ENCODE data around the gene TSPAN9. TPM values are rescaled to one million over a fixed set of nuclear protein-coding genes. Genes with fewer than 3 reads are reported as not detected.

The TSPAN9 gene
- total RNA-seq, 1 experiment from 2014 or later, result 13.2 TPM

- DNase-seq (ENCODE audit: low read depth, low spot score) (no peak), ATAC-seq (no peak)
- Histone ChIP-seq H3K4me2 (ENCODE audit: low read length) (no peak overlapping the region), H3K79me2 (ENCODE audit: insufficient read depth, low read length) (no peaks in the 10 kb centered on the region), H3K36me3 (ENCODE audit: control insufficient read depth in 1 of 2, insufficient read depth in 2 of 2, low read length in 2 of 2) (no peaks in the 10 kb centered on the region), H3K9me3 (ENCODE audit: control insufficient read depth in 1 of 2, insufficient read depth in 1 of 2, low read depth in 1 of 2, low read length in 2 of 2) (no peaks in the 10 kb centered on the region), H2AFZ (ENCODE audit: low read depth, low read length, poor library complexity, severe bottlenecking) (no peak overlapping the region), H3K27ac (ENCODE audit: low read depth, low read length) (no peak overlapping the region), H3K4me1 (ENCODE audit: control insufficient read depth in 1 of 2, insufficient read depth in 2 of 2, low read length in 2 of 2) (no peaks in the 10 kb centered on the region), H3K9ac (ENCODE audit: low read length) (no peak overlapping the region), H4K20me1 (ENCODE audit: insufficient read depth) (no peaks in the 10 kb centered on the region), H3K9me2 (ENCODE audit: insufficient read depth) (no peaks in the 10 kb centered on the region), H3K4me3 (replicated peaks in 1 of 2; ENCODE audit: low read depth in 1 of 2, low read length in 2 of 2) (no peak overlapping the region), H3K27me3 (ENCODE audit: insufficient read depth, low read length) (no peaks in the 10 kb centered on the region)
- ChIA-PET CTCF (no interaction called here), RAD21 (ENCODE audit: low non-redundant PET in 1 of 2, low total read pairs in 2 of 2, uncharacterized antibody in 2 of 2, unreplicated experiment in 2 of 2) (no interaction called here), POLR2A (no interaction called here)
- BruUV-seq (replicated peaks), result no TSS peak
- TF ChIP-seq ATF3 (IDR thresholded peaks at IDR 0.05), result no peak
- no peak for TF ChIP-seq POLR2A (IDR thresholded peaks at IDR 0.05; ENCODE audit: borderline replicate concordance, extremely low read depth, insufficient read depth, insufficient read length)
- no peak for TF ChIP-seq CEBPB (IDR thresholded peaks at IDR 0.05; ENCODE audit: low read depth)
- no peak for TF ChIP-seq RAD21 (IDR thresholded peaks at IDR 0.05; ENCODE audit: low read depth)
- intact Hi-C loops (cut with micrococcal nuclease), result no loop called here
Measured at GRCh38 chr12:3145546-3146310, 68.5 kb downstream of the TSPAN9 start.

- no peaks in the 10 kb centered on the region for H3K4me1 ChIP-seq (ENCODE audit: control insufficient read depth in 1 of 2, insufficient read depth in 2 of 2, low read length in 2 of 2)
- ChIA-PET POLR2A (no interaction called here), RAD21 (ENCODE audit: low non-redundant PET in 1 of 2, low total read pairs in 2 of 2, uncharacterized antibody in 2 of 2, unreplicated experiment in 2 of 2) (no interaction called here), CTCF (no interaction called here)
- H2AFZ ChIP-seq (ENCODE audit: low read depth, low read length, poor library complexity, severe bottlenecking), result no peak overlapping the region
- H3K9me2 ChIP-seq (ENCODE audit: insufficient read depth), result no peaks in the 10 kb centered on the region
- H3K36me3 ChIP-seq (ENCODE audit: control insufficient read depth in 1 of 2, insufficient read depth in 2 of 2, low read length in 2 of 2), result no peaks in the 10 kb centered on the region
- intact Hi-C loops (cut with micrococcal nuclease), result no loop called here
- ATAC-seq (no peak), DNase-seq (ENCODE audit: low read depth, low spot score) (no peak)
- no peak overlapping the region for H3K4me3 ChIP-seq (replicated peaks in 1 of 2; ENCODE audit: low read depth in 1 of 2, low read length in 2 of 2)
- BruUV-seq (replicated peaks), result no TSS peak
- no peaks in the 10 kb centered on the region for H3K9me3 ChIP-seq (ENCODE audit: control insufficient read depth in 1 of 2, insufficient read depth in 1 of 2, low read depth in 1 of 2, low read length in 2 of 2)
- no peak overlapping the region for H3K4me2 ChIP-seq (ENCODE audit: low read length)
- H3K9ac ChIP-seq (ENCODE audit: low read length), result no peak overlapping the region
- H3K27ac ChIP-seq (ENCODE audit: low read depth, low read length), result no peak overlapping the region
- H4K20me1 ChIP-seq (ENCODE audit: insufficient read depth), result no peaks in the 10 kb centered on the region
- H3K27me3 ChIP-seq (ENCODE audit: insufficient read depth, low read length), result no peaks in the 10 kb centered on the region
- no peaks in the 10 kb centered on the region for H3K79me2 ChIP-seq (ENCODE audit: insufficient read depth, low read length)
- TF ChIP-seq CTCF (IDR thresholded peaks at IDR 0.05 in 2 of 3, conservative IDR thresholded peaks at IDR 0.05 in 1 of 3; ENCODE audit: borderline replicate concordance in 1 of 3, insufficient read depth in 1 of 3, low read depth in 2 of 3, low read length in 2 of 3) (no peak), REST (IDR thresholded peaks at IDR 0.05; ENCODE audit: low read depth) (no peak), ELF1 (IDR thresholded peaks at IDR 0.05; ENCODE audit: borderline replicate concordance, low read depth) (no peak), YY1 (IDR thresholded peaks at IDR 0.05; ENCODE audit: extremely low read depth, insufficient replicate concordance, low read depth, low read length) (no peak), MAX (IDR thresholded peaks at IDR 0.05) (no peak), SIN3A (IDR thresholded peaks at IDR 0.05; ENCODE audit: low read depth) (no peak), ZBTB33 (IDR thresholded peaks at IDR 0.05; ENCODE audit: extremely low read depth, insufficient replicate concordance, low read length) (no peak)
Measured at GRCh38 chr12:3147260-3147659, 70.1 kb downstream of the TSPAN9 start.

Data from HCT116 (cell line).